ENCODE results near the gene MRTFA.
"Not testable (repeated sequence)": the region's sequence is repeated elsewhere in the genome, so short reads cannot be mapped to it uniquely, and the experiment has no call there.

The MRTFA gene
- 52.8 to 111 (median 82.1) reads per million in 4 experiments for total RNA-seq

- peak; percentile 98 for DNase-seq
Observed at GRCh38 chr22:40636380-40637182, at the start of gene MRTFA. TSS of gene MRTFA (minus strand) at chr22:40636719.

DNA sequence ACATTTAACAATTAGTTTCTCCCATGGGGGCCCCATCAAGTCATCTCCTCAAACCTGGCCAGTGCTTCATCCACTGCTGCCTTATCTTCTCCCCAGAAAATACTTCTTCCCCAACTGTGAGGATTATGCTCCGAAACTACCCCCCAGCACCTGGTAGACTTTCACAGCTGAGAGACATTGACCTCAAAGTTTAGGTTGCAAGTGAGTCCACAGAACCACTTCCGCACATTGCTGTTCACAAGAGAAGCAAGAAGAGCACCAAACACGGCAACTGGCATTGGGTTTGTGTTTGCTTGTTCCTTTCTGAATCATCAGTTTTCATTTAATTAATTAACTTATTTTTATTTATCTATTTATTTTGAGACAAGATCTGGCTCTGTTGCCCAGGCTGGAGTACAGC lies 48.9 kb upstream of the MRTFA start:
- DNase-seq = no peak

GRCh38 chr22:40684728-40685127 lies 48.2 kb upstream of the MRTFA start:
- DNase-seq = no peak

GRCh38 chr22:40681451-40681850 lies 44.9 kb upstream of the MRTFA start:
- DNase-seq = no peak

- DNase-seq = no peak
Observed at GRCh38 chr22:40680819-40681183, 44.3 kb upstream of the MRTFA start.

DNA sequence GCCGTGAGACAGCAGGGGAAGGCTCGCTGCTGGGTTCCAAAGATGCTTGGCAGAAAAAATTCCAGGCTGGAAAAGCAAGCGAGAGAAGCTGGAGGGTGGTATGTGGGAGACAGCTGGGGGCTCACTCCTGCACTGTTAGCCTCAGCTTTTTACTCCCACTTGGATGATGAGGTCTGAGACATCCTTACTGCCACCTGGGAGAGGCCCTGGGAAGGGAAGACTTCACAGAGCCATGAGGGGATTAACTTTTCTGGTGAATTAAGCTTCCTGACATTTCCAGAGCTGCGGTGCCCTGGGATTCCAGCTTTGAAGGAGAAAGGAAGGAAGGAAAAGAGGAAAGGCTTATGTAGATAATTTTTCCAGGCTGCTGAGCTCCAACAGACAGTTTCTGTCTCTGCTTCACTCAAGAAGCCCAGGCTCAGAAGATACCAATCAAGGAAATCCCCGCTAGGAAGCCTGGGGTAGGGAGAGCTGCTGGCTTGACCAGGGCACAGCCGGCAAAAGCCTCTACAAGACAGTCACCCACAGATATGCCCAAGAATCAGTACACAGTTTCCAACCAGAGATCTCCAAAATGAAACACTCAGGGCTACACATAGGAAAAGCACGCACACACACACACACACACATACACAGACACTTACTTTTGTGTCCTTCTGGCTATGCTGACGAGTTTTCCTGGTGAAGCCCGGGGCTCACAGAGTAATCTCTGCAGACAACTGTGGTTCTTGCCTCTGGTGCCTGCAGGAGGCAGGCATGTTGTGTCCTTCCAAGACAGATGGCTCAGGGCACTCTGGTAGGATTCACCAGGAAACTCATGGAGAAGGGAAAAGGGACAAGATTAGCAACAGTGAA lies 43.7 kb upstream of the MRTFA start:
- DNase-seq = no peak

DNA sequence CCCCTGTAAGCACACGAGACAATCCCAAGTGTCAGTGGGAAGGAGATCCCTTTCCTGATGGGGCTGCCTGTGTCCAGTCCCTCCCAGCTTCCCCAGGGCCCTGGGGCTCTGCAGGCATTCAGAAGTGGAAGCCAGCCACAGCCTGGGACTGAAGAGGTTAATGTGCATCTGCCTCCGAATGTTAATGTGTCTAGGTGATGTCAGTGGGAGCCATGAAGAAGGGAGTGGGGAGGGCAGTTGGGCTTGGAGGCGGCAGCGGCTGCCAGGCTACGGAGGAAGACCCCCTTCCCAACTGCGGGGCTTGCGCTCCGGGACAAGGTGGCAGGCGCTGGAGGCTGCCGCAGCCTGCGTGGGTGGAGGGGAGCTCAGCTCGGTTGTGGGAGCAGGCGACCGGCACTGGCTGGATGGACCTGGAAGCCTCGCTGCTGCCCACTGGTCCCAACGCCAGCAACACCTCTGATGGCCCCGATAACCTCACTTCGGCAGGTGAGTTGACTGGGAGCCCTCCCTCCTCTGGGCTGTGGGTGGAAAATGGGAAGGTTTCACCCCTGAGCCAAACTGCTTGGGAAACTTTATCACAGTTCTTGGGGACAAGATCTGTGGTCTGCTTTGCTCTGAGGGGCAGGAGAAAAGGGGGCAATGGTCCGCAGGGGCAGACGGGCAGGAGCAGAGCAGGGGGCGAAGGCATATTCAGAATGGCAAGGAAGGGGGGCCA lies 42.9 kb upstream of the MRTFA start, which contains the start of gene MCHR1:
Gene MCHR1 (plus strand): TSS at position 236 of the 715 bp plus-strand sequence. CDS start 169 bp downstream, at position 405.
- no peak for DNase-seq

- no peak for DNase-seq
Observed at GRCh38 chr22:40678493-40679248, 42.2 kb upstream of the MRTFA start.

DNA sequence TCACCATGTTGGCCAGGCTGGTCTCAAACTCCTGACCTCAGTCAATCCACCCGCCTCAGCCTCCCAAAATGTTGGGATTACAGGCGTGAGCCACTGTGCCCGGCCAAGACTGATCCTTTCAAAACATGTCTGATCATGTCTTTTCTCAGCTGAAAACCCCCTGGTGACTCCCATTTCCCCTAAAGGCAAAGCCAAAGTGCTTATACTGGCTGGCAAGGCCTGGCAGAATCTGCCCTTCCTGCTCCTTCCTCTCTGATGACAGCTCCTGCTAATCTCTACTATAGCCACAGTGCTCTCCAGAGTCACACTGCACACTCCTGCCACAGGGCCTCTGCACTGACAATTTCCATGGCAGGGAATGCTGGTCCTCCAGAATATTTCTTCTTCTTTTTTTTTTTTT lies 40.1 kb upstream of the MRTFA start:
- DNase-seq = no peak

DNA sequence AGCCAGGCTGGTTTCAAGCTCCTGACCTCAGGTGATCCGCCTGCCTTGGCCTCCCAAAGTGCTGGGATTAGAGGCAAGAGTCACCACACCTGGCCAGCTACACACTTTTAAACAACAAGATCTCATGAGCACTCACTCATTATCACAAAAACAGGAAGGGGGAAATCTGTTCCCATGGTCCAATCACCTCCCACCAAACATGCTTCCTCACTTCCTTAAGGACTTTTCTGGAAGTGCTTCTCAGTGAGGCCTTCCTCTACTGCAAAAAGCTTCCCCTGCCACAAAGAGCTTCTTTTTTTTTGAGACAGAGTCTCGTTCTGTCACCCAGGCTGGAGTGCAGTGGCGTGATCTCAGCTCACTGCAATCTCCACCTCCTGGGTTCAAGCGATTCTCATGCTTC lies 39.6 kb upstream of the MRTFA start:
- DNase-seq = not testable (repeated sequence)

DNA sequence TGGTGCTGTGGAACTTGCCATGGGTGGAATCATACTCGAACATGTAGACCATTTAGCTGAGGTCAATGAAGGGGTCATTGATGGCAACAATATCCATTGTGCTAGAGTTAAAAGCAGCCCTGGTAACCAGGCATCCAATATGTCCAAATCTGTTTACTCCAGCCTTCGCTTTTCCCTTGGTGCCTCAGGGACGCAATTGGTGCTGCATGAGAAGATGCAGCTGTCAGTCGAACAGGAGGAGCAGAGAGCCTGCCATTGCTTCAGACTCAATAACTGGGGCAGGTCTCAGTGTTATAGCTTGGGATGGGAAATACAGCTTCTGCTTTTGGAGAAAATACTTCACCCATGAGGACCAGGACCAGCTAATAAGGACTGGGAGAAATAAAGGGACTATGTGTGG lies 37.8 kb upstream of the MRTFA start:
- no peak for DNase-seq

- DNase-seq = no peak
Observed at GRCh38 chr22:40673017-40673416, 36.5 kb upstream of the MRTFA start.

DNA sequence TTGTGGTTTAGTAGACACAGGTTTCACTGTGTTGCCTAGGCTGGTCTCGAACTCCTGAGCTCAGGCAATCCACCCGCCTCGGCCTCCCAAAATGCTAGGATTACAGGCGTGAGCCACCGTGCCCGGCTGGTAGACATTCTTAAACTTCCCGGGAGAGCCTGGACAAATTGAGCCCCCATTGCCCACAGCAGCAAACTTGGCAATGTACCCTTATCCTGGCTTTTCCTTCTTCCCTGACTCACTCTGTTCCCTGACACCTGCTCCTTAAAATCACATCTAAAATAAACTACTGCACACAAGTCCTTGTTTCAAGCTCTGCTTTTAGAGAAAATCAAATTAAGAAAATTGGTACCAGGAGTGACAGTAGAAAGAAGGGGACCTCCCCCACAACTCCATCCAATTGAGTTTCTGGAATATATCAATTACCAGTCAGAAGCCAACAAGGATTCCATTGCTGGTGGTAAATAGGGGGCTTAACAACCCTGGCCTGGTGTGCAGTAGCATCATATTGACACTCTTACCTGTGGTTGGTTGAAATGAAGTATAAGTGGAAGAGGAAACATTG lies 35.4 kb upstream of the MRTFA start:
- DNase-seq = no peak

GRCh38 chr22:40671369-40671768 lies 34.9 kb upstream of the MRTFA start:
- DNase-seq = no peak

DNA sequence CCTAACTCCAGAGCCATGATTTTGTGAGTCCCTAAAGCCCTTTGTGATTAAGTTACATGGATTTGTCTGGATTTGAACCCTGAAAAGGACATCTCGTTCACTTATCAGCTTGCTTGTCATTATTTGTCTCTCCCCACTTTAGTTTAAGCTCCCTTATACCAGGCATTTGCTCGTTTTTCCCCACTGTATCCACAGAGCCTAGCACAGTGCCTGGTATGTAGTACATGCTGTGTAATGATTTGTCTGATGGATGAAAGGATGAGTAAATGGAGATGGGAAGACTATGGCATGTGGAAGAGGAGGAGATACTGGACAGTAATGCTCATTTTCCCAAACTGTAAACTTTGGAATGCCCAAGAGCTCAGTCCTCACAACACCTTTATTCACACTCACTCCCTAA lies 33.5 kb upstream of the MRTFA start:
- no peak for DNase-seq

GRCh38 chr22:40668611-40669411 lies 32.3 kb upstream of the MRTFA start:
- DNase-seq = no peak

- DNase-seq = no peak
Observed at GRCh38 chr22:40666151-40666848, 29.8 kb upstream of the MRTFA start.

GRCh38 chr22:40665312-40665711 lies 28.8 kb upstream of the MRTFA start:
- DNase-seq = no peak

GRCh38 chr22:40661671-40662070 lies 25.2 kb upstream of the MRTFA start:
- DNase-seq = no peak

GRCh38 chr22:40660730-40661129 lies 24.2 kb upstream of the MRTFA start:
- no peak for DNase-seq

DNA sequence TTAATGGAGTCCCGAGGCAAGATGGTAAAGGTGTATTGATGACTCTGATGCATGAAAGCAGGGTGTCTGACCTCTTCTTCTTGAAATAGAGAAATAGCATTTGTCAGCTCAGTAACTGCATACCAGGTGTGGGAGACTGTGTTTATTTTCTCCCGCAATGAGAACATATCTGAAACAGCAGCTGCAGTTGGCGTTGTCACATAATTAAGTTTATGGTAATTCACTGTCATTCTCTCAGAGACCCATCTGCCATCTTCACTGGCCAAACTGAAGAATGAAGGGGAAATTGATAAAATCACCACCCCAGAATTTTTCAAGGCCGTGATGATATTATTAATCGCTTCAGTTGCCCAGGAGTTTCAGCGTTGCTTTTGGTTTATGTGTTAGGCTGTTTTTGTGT lies 22.6 kb upstream of the MRTFA start:
- no peak for DNase-seq
